Uterus (tissue), 4 donors: ENCODE measurements around the gene TEX51. TPM values are rescaled to one million over a fixed set of nuclear protein-coding genes. Genes with fewer than 3 reads are reported as not detected.

Source experiments
- DNase-seq, 2 donors: peaks; one replicate each; pipeline ENCODE4 v3.0.0-alpha.2; 2019 to 2020
- H3K27ac ChIP-seq, 2 donors: fragments of 200-600 bp; sonication (generic); 1 replicate in 1 of 2; 2 replicates in 1 of 2; pipeline ENCODE4 v1.5.1; 2016 to 2018
- H3K27me3 ChIP-seq, 2 donors: fragments of 200-600 bp; sonication (generic); one replicate each; pipeline ENCODE4 v1.5.1; 2018 to 2019; ENCODE audit warnings: control low read depth in 1 of 2
- H3K36me3 ChIP-seq, 2 donors: fragments of 200-600 bp; sonication (generic); one replicate each; pipeline ENCODE4 v1.5.1; 2019; ENCODE audit warnings: control low read depth in 1 of 2
- H3K4me1 ChIP-seq, 2 donors: fragments of 200-600 bp; sonication (generic); one replicate each; pipeline ENCODE4 v1.5.1; 2018 to 2019; ENCODE audit warnings: control low read depth in 1 of 2
- H3K4me3 ChIP-seq, 2 donors: fragments of 200-600 bp; sonication (generic); 1 replicate in 1 of 2; 2 replicates in 1 of 2; pipeline ENCODE4 v1.5.1; 2018 to 2019; ENCODE audit warnings: mild to moderate bottlenecking in 1 of 2
- H3K9me3 ChIP-seq, 2 donors: fragments of 200-600 bp; sonication (generic); one replicate each; pipeline ENCODE4 v1.5.1; 2019; ENCODE audit warnings: control low read depth in 1 of 2
- CTCF ChIP-seq, 4 experiments: fragments of 200-600 bp in 2 of 4; fragments of 450-650 bp in 2 of 4; sonication (generic) in 2 of 4; IDR thresholded peaks; one replicate each; pipeline ENCODE4 v1.5.1; 2016 to 2019; ENCODE audit warnings: antibody characterized with exemption in 4 of 4, mild to moderate bottlenecking in 2 of 4, moderate library complexity in 1 of 4
- POLR2A ChIP-seq, 2 donors: fragments of 450-650 bp; IDR thresholded peaks; one replicate each; pipeline ENCODE4 v1.6.1; 2016; ENCODE audit warnings: antibody characterized with exemption in 2 of 2, mild to moderate bottlenecking in 1 of 2, moderate library complexity in 1 of 2
- intact Hi-C: fragments of 100-400 bp; cut with DNase I; formaldehyde crosslinking; loops from one replicate; pipeline ENCODE4 v1.15.1; 2023; ENCODE audit warnings: low total_unique reads
- total RNA-seq, 4 donors: library from RNA; depleted of rRNA in 3 of 4; stranded (reverse); fragments of >200 nt in 3 of 4; gene quantifications; one replicate each; pipeline versions ENCODE4 v1.1.0 to v1.2.4, GENCODE V29; 2014 to 2023
- donor health status: DM: yes; HTN: yes; CAD: no.

The TEX51 gene
- total RNA-seq, 4 donors from 2014 or later = not detected

DNA sequence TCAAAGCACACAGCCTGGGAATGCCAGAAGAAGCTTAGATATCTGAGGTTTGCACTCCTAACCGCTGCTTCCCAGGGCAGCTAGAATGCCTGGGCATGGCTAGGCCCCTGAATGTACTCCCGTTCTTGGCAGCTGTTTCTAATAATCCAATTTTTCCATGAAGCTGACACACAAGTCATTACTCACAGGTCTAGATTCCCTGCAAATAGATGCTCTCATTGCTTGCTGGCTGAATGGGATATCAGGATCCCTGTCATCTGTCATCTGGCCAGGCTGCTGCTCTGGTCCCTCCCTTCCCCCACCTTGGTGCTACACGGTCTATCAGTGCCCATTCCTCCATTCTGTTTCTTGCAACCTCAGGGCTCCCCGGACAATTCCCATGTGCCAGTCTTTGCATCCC, 40.7 kb upstream of the TEX51 start:
- H3K27ac ChIP-seq = no peak overlapping the region
- no peaks in the 10 kb centered on the region for H3K9me3 ChIP-seq
- no peak overlapping the region for H3K4me3 ChIP-seq
- H3K27me3 ChIP-seq = no peaks in the 10 kb centered on the region
- H3K4me1 ChIP-seq = no peaks in the 10 kb centered on the region
- no peaks in the 10 kb centered on the region for H3K36me3 ChIP-seq
- intact Hi-C loops = no loop called here
- no peak for TF ChIP-seq CTCF (IDR thresholded peaks at IDR 0.05)
- DNase-seq = no peak

GRCh38 chr2:126858436-126858835, 40.3 kb upstream of the TEX51 start:
- intact Hi-C loops = no loop called here
- no peaks in the 10 kb centered on the region for H3K9me3 ChIP-seq
- H3K27ac ChIP-seq = no peak overlapping the region
- no peak for TF ChIP-seq POLR2A (IDR thresholded peaks at IDR 0.05)
- TF ChIP-seq CTCF (IDR thresholded peaks at IDR 0.05) = no peak
- H3K4me3 ChIP-seq = no peak overlapping the region
- no peaks in the 10 kb centered on the region for H3K36me3 ChIP-seq
- no peaks in the 10 kb centered on the region for H3K27me3 ChIP-seq
- no peak for DNase-seq
- H3K4me1 ChIP-seq = no peaks in the 10 kb centered on the region

DNA sequence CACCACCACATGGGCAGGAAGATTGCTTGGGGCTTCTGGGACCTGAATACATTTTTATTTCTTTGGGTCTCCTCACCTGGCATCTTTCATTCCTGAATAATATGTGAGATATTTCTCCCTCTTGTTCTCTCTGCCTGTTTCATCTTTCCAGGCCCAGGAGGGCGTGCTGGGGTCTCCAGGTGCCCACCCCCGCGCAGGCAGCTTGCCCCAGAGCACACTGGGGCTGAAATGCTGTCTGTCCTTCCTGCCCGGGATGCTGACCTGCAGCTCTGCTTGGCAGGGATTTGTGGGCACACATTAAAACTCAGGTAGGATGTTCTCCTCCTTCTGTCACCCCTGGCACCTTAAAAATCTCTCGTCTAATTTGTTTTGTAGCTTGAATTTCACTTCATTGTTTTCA, 39.7 kb upstream of the TEX51 start:
- no peaks in the 10 kb centered on the region for H3K4me1 ChIP-seq

GRCh38 chr2:126859631-126860030, 39.1 kb upstream of the TEX51 start:
- no peak overlapping the region for H3K4me3 ChIP-seq
- H3K27ac ChIP-seq = no peak overlapping the region
- intact Hi-C loops = no loop called here
- H3K4me1 ChIP-seq = no peaks in the 10 kb centered on the region
- H3K9me3 ChIP-seq = no peaks in the 10 kb centered on the region
- H3K27me3 ChIP-seq = no peaks in the 10 kb centered on the region
- no peak for DNase-seq
- TF ChIP-seq POLR2A (IDR thresholded peaks at IDR 0.05) (no peak), CTCF (IDR thresholded peaks at IDR 0.05) (no peak)
- no peaks in the 10 kb centered on the region for H3K36me3 ChIP-seq

More for the DNA sequence above, 39.7 kb upstream of the TEX51 start:
- Histone ChIP-seq H3K27me3 (no peaks in the 10 kb centered on the region), H3K27ac (no peak overlapping the region), H3K4me3 (no peak overlapping the region), H3K9me3 (no peaks in the 10 kb centered on the region), H3K36me3 (no peaks in the 10 kb centered on the region)
- no peak for TF ChIP-seq POLR2A (IDR thresholded peaks at IDR 0.05)
- DNase-seq = no peak
- intact Hi-C loops = no loop called here

DNA sequence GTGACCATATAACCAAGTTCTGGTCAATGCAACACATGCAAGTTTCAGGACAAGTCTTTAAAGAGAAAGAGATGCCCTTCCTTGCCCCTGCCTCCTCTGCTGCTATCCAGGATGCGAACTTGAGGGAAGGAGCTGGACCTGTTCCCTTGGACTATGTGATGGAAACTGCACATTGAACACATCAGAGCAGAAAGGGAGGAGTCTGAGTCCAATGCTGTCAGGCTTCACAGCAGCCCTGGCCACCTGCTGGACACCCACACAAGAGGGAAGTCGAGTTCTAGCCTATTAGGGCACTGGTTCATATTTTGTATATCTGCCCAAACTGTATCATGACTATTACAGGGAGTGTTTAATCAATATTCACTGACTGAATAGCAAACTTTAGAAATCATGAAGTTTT, 38.3 kb upstream of the TEX51 start:
- intact Hi-C loops = no loop called here
- no peak for DNase-seq
- Histone ChIP-seq H3K36me3 (no peaks in the 10 kb centered on the region), H3K4me1 (no peaks in the 10 kb centered on the region), H3K27me3 (no peaks in the 10 kb centered on the region), H3K4me3 (no peak overlapping the region), H3K27ac (no peak overlapping the region), H3K9me3 (no peaks in the 10 kb centered on the region)
- TF ChIP-seq POLR2A (IDR thresholded peaks at IDR 0.05) = no peak
- TF ChIP-seq CTCF (IDR thresholded peaks at IDR 0.05) = no peak

- no peak for TF ChIP-seq CTCF (IDR thresholded peaks at IDR 0.05)
- TF ChIP-seq POLR2A (IDR thresholded peaks at IDR 0.05) = no peak
- Histone ChIP-seq H3K4me1 (no peaks in the 10 kb centered on the region), H3K36me3 (no peaks in the 10 kb centered on the region), H3K27ac (no peak overlapping the region), H3K27me3 (no peaks in the 10 kb centered on the region), H3K9me3 (no peaks in the 10 kb centered on the region), H3K4me3 (no peak overlapping the region)
- intact Hi-C loops = no loop called here
- no peak for DNase-seq
These were observed 36.0 kb upstream of the TEX51 start for GRCh38 chr2:126862730-126863129.
